NCI-H1436 treated with DMSO at 0.1 percent for 48 hours (cell line): Measurements from ENCODE around the gene DKK3.

Experiments used
- DNase-seq: peaks from one replicate; lab custom pipeline; 2025; lab: John Stamatoyannopoulos, UW

Gene DKK3

GRCh38 chr11:11981840-11982239, 26.6 kb downstream of the DKK3 start:
- DNase-seq: no peak

GRCh38 chr11:11981364-11981763, 27.1 kb downstream of the DKK3 start:
- no peak for DNase-seq

GRCh38 chr11:11980841-11981308, 27.6 kb downstream of the DKK3 start:
- no peak for DNase-seq

GRCh38 chr11:11980200-11980599, 28.2 kb downstream of the DKK3 start:
- DNase-seq: no peak

- DNase-seq: no peak
Observed at GRCh38 chr11:11979488-11980117, 28.8 kb downstream of the DKK3 start.

GRCh38 chr11:11978792-11979487, 29.5 kb downstream of the DKK3 start:
- DNase-seq: no peak

- no peak for DNase-seq
Observed at GRCh38 chr11:11978098-11978637, 30.3 kb downstream of the DKK3 start.

GRCh38 chr11:11977206-11977938, 31.1 kb downstream of the DKK3 start:
- no peak for DNase-seq

- DNase-seq: no peak
Observed at GRCh38 chr11:11976481-11977127, 31.8 kb downstream of the DKK3 start.

- no peak for DNase-seq
Observed at GRCh38 chr11:11975201-11976092, 33.0 kb downstream of the DKK3 start.

GRCh38 chr11:11973866-11974265, 34.6 kb downstream of the DKK3 start:
- no peak for DNase-seq

- DNase-seq: no peak
Observed at GRCh38 chr11:11973361-11973800, 35.0 kb downstream of the DKK3 start.

- DNase-seq: no peak
Observed at GRCh38 chr11:11972730-11973341, 35.6 kb downstream of the DKK3 start.

GRCh38 chr11:11971906-11972547, 36.4 kb downstream of the DKK3 start:
- no peak for DNase-seq

GRCh38 chr11:11970556-11970955, 37.9 kb downstream of the DKK3 start:
- no peak for DNase-seq

GRCh38 chr11:11969380-11970215, 38.8 kb downstream of the DKK3 start:
- no peak for DNase-seq

- no peak for DNase-seq
Observed at GRCh38 chr11:11968511-11969280, 39.7 kb downstream of the DKK3 start.
